Activated CD4-positive, alpha-beta T cell treated with anti-CD3 and anti-CD28 coated beads, Interleukin-10, Interleukin-2, amounts not matched to agents 100 ng/mL and 50 ng/mL, durations not matched to agents 16 hours and 8 hours (primary cell): Measurements from ENCODE around the gene G0S2.
"Not testable (repeated sequence)": the region's sequence is repeated elsewhere in the genome, so short reads cannot be mapped to it uniquely, and the experiment has no call there.

Source experiments
- DNase-seq: peaks from one replicate; pipeline ENCODE4 v3.0.0-alpha.2; 2020

G0S2 gene

DNA sequence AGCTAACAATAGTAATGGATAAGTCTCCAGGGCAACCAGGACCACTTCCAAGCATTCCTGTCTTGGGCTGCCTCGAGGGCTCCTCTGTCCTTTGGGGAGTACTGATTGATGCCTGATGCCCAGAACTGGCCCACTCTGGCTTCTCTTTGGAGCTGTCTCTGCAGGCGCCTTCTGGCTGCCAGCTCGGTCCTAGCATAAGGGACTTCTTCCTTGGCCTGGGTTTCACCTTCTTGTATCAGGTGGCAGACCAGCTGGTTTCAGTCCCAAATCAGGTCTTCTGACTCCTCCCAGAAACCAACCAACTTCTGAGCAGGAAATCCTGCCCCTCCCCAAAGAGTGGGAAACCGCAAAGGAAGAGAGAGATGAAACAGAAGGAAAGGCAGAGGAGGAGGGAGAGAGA is 10.6 kb downstream of the G0S2 start:
- peak; percentile 86 for DNase-seq

DNA sequence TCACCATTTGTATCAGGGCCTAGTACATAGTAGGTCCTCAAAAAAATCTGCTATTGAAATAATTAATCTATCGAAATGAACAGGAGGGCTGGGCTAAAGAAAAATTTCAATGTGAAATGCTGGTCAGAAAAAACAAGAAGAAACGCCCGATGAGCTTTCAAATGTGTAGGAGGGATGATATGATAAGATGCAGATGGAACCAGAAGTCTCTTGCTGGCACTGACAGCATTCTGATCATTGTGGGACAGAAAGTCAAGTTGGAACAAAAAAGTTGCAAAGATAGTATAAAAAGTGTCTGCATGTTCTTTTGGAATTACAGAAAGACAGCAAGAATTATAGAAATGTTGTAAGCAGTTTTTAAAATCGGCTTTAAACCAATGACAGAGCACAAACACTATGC is 11.1 kb downstream of the G0S2 start:
- DNase-seq: no peak

DNA sequence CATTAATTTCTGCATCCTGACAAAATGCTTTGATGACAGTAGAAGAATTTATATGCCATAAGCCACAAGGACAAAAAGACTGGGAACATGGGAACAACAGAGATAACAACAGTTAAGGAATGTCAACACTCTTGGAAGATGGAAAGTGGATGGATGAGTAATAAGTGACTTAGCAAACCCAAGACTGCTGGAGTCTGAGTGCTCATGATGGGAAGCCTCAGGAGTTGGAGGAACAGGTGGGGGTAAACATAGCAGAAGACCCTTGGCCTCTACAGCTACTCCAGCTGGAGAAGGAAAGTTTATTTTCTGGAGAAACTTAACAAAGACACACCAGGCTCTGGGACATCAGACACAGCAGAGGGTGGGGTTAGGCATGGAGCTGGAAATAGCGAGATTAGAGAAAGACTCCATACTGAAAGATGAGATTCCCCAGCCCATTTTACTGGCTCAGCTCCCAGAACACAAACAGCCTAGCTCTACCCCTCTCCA is 13.6 kb downstream of the G0S2 start:
- no peak for DNase-seq

DNA sequence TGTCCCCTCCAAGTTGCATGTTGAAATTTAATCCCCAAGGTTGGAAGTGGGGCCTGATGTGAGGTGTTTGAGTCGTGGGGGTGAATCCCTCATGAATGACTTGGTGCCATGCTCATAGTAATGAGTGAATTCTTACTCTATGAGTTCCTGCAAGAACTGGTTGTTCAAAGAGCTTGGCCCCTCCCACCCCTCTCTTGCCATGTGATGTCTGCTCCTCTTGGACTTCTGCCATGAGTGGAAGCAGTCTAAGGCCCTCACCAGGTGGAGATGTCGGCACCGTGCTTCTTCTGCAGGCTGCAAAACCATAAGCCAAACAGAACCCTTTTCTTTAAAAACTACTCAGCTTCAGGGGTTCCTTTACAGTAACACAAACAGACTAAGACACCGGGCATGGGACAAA is 14.3 kb downstream of the G0S2 start:
- DNase-seq: no peak

DNA sequence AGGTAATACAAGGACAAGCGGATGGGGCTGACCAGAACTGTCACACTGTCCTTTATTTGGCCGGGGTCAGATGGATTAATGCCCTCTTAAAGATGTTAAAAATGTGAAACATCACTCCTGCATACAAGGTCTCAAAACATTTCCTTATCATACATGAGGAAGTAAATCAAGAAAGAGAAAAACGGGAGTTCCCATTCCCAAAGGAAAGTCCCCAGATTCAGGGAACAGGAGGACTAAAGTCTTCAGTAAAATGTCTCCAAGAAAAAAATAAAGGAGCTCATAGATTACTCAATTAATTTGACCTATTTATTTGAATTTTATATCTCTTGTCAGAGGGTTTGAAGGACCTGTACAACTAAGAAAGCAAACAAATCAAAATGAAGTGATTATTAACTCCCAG is 16.0 kb downstream of the G0S2 start:
- DNase-seq: no peak

DNA sequence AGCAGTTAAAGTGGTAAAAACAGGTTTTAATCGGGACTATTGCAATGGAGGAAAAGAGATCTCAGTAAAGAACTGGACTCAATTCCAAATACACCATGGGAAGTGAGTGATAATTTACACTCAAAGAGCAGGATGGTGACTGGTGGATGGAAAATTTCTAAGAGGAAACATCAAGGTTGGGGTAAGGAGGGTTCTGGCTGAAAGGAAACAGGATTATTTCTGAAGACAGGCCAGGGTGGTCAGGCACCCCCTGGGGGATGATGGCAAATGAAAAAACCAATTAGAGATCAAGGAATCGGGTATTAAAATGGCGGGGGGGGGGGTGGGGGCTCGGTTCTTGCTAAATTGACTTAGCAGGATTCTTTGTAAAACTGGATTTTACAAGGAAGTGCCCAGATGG is 17.1 kb downstream of the G0S2 start:
- DNase-seq: no peak

DNA sequence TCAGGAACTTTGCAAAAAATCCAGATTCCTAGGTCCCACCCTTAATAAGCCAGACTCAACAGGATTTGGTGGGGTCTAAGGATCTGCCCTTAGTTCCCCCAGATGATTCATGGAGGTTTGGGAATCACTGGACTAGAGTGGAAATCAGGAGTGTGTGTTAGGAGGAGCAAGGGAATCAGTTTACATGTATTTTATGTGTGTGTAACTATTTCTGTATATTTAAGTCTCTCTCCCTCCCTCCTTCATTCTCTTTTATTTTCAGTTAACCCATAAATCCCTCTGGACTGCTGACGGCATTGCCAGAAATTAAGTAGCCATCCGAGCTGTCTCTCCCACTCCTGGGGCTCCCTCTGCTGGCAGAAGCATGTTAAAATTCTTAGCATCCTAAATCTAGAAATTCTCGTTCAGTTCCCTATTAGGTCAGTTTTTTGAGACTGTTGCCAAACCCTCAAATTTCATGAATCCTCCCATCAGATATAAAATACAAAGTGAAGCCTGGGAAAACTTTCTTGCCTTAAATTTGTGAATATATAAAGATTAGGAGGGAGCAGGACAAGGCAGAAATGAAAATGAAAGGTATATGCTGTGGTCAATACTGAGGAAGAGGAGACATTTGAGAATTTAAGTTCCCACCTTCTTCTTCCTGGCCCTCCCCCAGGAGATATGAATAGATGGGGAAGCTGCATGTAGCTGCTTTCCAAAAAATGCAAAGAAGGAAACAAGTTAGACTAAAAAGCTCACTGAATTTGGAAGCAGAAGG is 17.7 kb downstream of the G0S2 start:
- peak; percentile 83 for DNase-seq

DNA sequence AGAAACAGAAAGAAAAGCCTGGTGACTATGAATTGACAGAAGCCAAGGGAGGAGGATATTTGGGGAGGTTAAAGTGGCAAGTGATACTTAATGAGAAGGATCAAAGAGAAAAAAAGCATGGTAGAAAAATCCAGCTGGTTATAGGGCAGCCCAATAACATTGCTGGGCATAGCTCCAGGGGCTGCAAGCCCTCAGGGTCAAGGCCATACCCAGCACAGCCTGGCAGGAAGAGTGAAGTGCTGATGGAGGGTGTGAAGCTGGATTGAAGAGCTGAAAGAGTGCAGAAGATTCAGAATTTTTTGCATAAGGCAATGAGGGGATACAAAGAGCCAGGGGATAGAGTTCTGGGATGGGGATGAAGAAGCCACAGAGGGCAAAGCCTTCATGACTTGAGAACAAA is 21.5 kb downstream of the G0S2 start:
- DNase-seq: no peak

DNA sequence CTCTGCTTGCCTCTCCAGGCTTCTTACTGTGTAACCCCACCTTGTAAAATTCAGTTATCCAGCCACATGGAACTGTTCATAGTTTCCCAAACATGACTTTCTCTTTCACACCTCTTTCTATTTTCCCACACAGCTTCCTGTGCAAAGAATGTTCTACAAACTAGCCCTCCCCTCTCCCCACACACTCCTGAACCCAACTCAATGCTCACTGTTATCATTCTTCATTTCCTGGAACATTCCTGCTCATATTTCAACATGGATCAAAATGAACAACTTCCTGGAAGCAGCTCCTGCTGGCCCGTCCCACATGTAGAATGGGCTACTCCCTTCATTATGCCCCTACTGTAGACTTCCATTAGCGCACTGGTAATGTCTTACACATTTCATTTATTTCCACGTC is 21.9 kb downstream of the G0S2 start:
- DNase-seq: no peak

DNA sequence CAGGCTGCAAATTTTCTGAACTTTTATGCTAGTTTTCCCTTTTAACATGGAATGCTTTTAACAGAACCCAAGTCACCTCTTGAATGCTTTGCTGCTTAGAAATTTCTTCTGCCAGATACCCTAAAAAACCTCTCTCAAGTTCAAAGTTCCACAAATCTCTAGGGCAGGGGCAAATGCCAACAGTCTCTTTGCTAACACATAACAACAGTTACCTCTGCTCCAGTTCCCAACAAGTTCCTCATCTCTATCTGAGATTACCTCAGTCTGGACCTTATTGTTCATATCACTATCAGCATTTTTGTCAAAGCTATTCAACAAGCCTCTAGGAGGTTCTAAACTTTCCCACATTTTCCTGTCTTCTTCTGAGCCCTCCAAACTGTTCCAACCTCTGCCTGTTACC is 25.5 kb downstream of the G0S2 start:
- DNase-seq: not testable (repeated sequence)

DNA sequence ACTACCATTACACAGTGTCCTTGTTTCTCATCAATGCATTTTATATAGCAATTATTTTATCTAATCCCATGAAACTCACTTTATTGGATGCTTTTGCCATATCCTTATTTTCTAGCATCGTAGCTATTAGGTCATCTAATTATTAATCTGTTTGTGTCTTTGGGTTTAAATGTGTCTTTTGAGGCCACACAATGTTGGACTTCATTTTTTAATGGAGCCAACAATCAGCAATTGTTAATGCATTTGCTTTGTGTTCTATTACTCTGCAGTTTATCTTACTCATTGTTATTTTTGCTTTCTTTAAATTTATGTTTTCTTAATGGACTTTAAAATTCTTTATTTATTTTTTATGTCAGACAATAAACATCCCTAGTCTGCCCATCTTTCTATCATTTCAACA is 27.6 kb downstream of the G0S2 start:
- no peak for DNase-seq

DNA sequence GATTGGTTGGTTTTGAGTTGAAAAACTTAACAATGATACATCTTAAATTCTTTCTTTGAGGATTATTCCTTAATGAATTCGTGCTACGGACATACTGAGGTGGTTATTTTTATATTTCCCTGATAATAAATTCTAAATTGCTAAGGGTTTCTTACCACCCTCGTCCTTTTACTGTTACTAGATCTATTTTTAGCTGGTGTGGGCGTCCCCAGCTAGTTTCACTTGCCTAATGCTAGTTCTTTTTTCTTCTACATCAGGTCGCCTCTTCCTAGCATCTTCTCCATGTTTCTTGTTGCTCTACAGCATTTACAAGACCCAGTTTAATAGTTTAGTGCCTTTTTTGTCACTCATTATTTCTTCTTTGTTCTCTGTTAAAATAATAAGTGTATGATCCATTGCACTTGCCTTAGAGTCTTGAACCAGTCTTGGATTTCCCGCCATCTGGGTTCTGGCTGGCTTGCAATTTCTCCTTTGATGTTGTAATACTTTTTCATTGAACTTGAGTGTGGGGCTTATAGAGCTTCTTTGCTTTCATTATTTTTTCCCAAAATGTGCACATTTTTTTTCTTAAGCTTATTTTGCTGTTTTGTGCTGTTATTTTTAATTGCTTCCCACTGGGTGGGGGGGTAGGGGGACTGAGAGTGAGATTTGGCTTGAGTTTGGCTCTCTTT is 28.8 kb downstream of the G0S2 start:
- DNase-seq: peak; percentile 44

DNA sequence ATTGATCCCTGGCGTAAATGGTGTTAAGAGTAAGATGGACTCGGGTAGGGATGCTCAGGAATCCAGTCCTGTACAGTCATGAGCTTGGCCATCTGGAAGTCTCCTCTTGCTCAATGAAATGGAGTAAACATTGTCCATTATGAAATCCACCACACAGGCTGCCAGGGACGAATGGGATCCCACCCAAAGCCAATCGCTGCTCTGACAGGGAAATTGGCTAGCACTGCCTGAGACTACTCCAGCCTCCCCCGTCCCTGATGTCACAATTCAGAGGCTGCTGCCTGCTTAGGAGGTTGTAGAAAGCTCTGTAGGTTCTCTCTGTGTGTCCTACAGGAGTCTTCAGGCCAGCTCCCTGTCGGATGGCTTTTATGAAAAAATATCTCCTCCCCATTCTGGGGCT is 29.4 kb downstream of the G0S2 start, which contains the start of gene HSD11B1:
HSD11B1 (plus strand) TSS at position 263 of the 400 bp plus-strand sequence; CDS start at position 360, 97 bp downstream.
- DNase-seq: no peak

DNA sequence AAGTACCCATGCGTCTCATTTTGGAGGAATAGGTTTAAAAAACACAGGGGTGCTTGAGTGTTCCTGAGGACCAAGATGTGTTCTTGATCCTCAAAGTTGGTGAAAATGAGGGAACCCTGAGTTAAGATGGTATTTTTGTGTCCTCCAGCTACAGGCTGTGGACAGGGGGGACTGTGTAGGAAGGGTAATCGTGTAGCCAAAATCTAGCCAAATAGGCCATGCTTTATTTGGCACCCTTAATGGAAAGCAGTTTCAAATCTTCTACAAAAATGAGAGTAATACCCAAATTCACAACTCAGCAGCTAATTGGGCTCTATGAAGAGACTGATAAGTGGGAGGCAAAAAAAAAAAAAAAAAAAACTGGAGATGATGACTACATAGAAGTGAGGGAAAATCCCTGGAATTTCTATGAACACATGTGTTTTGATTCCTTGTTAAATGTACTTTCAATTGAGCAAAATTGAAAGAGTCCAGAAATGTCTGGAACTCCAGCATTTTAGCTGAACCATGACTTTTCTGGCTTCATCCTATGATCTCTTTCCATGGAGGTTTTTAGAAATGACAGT is 29.9 kb downstream of the G0S2 start:
- no peak for DNase-seq

DNA sequence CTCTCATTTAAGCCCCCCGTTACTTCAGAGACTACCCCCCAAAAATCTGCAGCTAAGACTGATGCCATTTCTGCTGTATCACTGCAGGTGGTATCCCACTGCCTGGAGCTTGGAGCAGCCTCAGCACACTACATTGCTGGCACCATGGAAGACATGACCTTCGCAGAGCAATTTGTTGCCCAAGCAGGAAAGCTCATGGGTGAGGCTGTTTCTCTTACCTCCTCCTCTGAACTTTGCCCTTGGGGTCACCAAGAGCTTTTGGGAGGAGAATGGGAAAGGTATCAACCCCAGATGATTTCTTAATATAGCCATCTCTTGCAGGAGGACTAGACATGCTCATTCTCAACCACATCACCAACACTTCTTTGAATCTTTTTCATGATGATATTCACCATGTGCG is 31.4 kb downstream of the G0S2 start:
- DNase-seq: no peak

DNA sequence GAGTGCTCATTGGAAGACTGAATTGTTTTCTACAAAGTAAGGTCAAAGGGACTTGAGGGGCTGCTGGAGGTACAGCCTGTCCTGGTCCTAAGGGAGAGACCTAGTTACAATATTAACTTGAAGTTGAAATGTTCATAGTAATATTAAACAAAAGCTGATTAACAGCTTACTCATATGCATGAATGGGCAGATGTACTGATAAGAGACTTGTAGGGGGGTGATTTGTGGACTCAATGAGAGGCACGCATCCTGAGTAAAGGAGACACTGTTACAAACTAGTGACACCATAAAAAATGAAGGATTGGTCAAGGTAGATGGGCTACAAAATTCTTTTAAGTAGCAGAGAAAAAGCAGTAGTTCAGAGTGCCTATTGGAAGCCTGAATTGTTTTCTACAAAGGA is 32.1 kb downstream of the G0S2 start:
- no peak for DNase-seq

DNA sequence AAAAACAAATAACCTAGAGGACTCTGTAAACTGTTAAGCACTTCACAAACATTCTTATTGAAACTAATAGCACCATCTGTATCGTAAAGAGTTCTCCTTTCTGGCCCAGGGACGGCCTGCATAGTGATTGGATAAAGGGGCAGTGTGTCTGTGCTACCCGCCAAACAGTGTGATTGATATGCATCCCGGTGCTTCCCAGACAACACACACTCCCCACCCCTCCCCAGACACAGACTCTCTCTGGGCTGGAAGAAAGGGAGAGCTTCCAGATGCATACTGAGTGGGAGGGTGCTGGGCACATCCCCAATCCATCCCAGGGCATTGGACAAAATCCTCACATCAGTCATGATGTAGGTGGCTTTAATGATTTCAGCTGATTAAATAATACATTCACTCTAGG is 33.1 kb downstream of the G0S2 start:
- DNase-seq: no peak

DNA sequence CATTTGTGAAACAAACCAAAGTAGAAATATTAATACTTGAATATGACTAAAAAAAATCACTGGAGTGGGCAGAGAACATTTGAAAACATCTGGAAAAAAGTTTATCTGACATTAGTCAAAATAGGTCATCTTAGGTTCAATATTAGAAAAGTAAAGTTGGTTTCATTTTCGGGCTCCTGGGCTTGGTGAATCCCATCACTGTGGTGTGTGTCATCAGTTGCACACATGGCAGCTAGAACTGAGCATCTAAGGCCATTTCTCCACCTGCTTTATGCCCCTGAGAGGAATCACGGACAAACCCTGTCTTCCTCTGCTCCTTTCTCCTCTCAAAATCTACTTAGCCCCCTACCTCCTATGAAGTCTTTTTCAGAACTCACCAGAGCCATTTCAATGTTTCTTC is 34.9 kb downstream of the G0S2 start:
- DNase-seq: peak; percentile 64

DNA sequence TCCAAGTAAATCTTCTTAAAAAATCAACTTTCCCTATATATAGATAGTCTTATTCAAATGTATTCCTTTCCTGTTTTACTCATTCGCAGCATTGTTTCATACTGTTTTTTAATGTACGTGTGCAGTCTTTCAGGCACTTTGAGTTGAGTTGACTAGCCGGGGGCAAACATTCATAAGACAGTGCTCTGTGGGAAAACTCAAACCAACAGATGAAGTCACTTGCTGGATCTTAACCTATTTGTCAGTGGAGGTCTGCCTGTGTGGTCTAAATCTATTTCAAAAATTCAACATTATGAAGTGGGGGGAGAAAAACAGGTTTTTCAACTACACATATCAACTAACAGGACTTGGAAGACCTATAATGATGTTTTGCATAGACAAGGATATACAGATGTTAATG is 35.6 kb downstream of the G0S2 start:
- peak; percentile 46 for DNase-seq

DNA sequence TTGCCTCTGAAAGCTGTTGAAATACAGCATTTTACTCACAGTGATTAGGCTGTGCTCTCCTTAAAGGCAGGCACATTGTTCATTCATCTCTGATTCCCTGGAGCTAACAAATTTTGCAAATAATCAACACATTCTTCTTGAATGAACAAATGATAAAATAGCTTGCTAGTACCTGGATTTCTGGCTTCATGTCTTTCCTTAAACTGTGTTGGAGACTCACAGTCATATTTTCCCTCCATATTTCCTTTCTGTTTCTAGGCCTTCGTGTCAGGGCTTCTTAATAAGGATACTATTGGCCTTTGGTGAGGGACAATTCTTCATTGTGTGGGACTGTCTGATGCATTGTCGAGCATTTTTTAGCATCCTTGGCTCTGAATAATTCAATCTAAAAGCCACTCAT is 39.1 kb downstream of the G0S2 start:
- no peak for DNase-seq

DNA sequence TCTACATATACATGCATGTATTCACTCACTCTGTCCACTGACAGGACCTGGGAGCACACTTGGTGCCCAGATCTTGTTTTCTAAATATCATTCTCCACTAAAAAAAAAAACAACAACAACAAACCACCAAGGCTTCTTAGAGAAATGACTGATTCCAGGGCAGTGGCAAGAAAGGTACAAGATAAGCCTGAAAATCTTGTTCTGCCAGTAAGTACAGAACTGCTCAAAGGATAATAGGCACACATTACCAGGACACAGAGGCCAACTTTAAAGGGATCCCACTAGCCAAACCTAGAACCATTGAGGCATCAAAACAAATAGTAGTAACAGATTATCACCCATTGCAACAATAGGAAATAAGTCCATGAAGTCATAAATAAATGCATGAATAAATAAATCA is 40.1 kb downstream of the G0S2 start:
- DNase-seq: no peak

DNA sequence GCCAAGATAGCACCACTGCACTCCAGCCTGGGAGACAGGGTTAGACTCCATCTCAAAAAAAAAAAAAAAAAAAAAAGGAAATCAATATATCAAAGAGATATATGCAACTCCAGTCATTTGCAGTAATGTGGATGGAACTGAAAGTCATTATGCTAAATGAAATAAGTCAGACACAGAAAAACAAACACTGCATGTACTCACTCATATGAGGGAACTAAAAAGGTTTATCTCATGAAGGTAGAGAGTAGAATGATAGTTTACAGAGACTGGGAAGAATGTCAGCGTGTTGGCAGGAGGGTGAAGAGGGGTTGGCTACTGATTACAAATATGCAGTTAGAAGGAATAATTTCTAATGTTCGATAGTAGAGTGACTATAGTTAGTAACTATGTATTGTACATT is 42.6 kb downstream of the G0S2 start:
- no peak for DNase-seq

DNA sequence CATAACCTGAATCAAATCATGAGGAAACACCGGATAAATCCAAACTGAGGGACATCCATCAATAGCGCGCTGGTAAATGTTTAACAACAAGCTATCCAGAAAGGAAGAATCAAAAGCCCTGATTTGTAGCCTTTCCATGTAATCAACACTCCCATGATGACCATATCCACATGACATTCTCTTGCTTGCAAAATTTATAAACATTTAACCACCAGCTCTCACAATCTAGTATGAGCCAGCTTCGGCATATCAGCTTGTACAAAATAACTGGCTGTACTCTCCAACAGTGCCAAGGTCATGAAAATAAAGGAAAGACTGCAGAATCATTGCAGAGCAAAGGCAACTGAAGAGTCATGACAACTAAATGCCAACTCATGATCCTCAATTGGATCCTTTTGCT is 45.1 kb downstream of the G0S2 start:
- no peak for DNase-seq

DNA sequence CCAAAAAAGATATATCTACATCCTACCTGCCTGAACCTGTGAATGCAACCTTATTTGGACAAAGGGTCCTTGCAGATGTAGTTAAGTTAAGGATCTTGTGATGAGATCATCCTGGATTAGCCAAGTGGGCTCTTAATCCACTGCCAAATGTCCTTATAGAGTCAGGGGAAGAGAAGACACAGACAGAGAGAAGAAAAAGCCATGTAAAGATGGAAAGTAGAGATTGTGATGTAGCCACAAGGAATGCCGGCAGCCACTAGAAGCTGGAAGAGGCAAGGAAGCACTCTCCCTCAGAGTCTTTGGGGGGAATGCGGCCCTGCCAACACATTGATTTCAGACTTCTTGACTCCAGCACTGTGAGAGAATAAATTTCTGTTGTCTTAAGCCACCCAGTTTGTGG is 45.6 kb downstream of the G0S2 start:
- no peak for DNase-seq
